Measurements from ENCODE around the gene TPSAB1.
"Not testable (repeated sequence)": the region's sequence is repeated elsewhere in the genome, so short reads cannot be mapped to it uniquely, and the experiment has no call there.

TPSAB1 gene

DNA sequence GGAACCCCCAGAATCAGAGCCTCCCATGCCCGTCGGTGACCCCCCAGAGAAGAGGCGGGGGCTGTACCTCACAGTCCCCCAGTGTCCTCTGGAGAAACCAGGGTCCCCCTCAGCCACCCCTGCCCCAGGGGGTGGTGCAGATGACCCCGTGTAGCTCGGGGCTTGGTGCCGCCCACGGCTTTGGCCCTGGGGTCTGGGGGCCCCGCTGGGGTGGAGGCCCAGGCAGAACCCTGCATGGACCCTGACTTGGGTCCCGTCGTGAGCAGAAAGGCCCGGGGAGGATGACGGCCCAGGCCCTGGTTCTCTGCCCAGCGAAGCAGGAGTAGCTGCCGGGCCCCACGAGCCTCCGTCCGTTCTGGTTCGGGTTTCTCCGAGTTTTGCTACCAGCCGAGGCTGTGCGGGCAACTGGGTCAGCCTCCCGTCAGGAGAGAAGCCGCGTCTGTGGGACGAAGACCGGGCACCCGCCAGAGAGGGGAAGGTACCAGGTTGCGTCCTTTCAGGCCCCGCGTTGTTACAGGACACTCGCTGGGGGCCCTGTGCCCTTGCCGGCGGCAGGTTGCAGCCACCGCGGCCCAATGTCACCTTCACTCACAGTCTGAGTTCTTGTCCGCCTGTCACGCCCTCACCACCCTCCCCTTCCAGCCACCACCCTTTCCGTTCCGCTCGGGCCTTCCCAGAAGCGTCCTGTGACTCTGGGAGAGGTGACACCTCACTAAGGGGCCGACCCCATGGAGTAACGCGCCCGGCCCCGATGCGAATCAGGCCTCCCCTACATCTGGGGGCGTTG is 19.5 kb upstream of the TPSAB1 start:
- no peak overlapping the region for H3K4me3 ChIP-seq (ENCODE audit: low read depth, low read length)
- DNase-seq (ENCODE audit: low read depth): no peak
- TF ChIP-seq, protein P1, sequence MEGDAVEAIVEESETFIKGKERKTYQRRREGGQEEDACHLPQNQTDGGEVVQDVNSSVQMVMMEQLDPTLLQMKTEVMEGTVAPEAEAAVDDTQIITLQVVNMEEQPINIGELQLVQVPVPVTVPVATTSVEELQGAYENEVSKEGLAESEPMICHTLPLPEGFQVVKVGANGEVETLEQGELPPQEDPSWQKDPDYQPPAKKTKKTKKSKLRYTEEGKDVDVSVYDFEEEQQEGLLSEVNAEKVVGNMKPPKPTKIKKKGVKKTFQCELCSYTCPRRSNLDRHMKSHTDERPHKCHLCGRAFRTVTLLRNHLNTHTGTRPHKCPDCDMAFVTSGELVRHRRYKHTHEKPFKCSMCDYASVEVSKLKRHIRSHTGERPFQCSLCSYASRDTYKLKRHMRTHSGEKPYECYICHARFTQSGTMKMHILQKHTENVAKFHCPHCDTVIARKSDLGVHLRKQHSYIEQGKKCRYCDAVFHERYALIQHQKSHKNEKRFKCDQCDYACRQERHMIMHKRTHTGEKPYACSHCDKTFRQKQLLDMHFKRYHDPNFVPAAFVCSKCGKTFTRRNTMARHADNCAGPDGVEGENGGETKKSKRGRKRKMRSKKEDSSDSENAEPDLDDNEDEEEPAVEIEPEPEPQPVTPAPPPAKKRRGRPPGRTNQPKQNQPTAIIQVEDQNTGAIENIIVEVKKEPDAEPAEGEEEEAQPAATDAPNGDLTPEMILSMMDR (IDR thresholded peaks at IDR 0.05; ENCODE audit: insufficient read depth, low read depth, low read length, missing control alignments): no peak

- H3K4me3 ChIP-seq (ENCODE audit: low read depth, low read length): no peak overlapping the region
- DNase-seq (ENCODE audit: low read depth): no peak
- TF ChIP-seq, protein P1 (IDR thresholded peaks at IDR 0.05; ENCODE audit: insufficient read depth, low read depth, low read length, missing control alignments): no peak
Observed at GRCh38 chr16:1221628-1222552, 18.6 kb upstream of the TPSAB1 start.

DNA sequence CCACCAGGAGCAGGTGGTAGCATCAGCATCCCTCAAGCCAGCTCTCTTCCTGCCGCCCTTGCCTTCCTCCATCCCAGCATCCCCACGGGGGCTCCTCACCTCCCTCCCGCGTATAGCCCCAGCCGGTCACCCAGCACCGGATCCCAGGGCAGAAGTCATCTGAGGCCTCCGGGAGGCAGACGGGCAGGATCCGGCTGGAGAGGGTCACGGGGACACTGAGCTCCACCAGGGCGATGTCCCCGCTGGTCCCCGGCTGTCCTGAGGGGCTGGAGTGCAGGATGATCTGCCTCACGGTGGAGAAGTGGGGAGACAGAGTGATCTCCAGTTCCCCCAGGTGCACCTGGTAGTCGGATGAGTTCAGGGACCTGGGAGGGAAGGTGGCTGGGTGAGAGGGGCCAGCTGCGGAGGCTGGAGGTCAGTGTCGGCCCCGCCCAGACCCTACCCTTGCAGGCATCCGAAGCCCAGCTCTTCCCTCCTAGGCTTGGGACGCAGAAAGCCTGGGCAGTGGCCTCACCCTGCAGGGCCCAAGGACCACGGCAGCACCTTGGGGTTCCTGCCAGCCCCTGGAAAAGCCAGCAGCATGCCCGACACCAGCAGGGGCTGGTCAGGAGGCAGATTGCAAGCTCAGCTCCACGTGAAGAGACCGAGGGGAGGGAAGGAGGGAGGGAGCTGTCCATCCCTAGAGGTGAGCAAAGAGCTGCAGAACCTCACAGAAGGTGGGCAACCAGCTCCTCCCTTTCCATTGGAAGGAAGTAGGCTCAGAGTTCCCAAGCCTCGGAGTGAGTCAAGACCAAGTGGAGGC is 17.8 kb upstream of the TPSAB1 start:
- H3K4me3 ChIP-seq (ENCODE audit: low read depth, low read length): no peak overlapping the region
- DNase-seq (ENCODE audit: low read depth): no peak
- TF ChIP-seq, protein P1 (IDR thresholded peaks at IDR 0.05; ENCODE audit: insufficient read depth, low read depth, low read length, missing control alignments): no peak

DNA sequence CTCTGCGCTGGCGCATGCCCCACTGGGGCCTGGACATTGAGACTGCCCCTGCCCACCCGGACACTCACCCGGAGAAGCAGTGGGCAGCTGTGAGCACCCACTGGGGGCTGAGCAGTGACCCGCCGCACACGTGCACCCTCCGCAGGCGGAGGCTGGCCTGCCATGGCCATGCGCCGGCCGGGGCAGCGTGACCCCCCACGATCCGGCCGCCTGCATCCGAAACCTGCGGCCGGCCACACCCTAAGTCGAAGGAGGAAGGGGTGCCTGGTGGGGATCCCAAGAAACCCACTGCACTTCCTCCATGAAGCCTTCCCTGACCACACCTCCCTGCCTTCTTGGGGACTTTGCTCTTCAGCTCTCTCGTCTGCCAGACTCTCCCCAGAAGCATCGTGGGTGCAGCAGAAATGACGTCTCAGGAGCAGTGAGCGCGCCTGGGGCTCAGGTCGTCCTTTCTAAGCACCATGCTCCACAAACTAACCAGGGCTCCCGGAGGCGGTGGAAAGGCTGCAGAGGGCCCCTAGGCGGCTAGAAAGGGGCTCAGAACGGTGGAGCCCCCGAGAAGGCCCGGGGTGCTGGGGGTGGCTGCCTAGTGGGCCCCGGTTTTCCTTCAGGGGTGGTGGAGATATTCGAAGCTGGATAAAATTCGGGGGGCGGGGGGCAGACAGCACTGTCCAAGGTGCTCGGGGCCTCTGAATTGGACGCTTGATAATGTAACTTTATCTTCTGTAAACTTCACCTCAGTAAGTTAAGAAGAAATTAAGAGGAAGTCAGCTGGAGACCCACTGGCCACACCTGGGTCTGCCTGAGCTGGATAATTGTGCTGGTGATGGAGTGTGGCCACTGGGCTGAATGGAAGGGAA is 16.9 kb upstream of the TPSAB1 start:
- no peak for DNase-seq (ENCODE audit: low read depth)
- TF ChIP-seq, protein P1 (IDR thresholded peaks at IDR 0.05; ENCODE audit: insufficient read depth, low read depth, low read length, missing control alignments): no peak
- no peak overlapping the region for H3K4me3 ChIP-seq (ENCODE audit: low read depth, low read length)

GRCh38 chr16:1224558-1224957 is 15.9 kb upstream of the TPSAB1 start:
- TF ChIP-seq, protein P1 (IDR thresholded peaks at IDR 0.05; ENCODE audit: insufficient read depth, low read depth, low read length, missing control alignments): no peak
- H3K4me3 ChIP-seq (ENCODE audit: low read depth, low read length): no peak overlapping the region
- DNase-seq (ENCODE audit: low read depth): no peak

DNA sequence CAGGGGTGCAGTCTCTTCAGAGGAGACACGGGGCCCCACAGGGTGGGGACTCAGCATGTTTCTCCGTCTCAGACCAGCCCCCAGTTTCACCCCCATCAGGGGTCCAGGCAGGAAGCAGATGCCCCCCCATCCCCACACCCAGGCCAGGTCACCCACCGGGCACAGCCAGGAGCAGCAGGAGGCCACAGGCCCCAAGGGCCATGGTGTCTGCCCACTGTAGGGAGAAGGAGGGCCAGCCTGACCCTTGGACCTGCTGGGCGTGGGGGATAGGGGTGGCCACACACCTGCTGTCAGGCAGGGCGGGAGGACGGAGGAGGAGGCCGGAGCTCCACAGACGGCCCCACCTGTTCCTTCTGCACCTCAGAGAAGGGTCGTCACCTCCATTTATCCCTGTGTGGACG is 15.5 kb upstream of the TPSAB1 start, which contains the start of gene TPSG1:
Gene TPSG1 (minus strand): TSS at position 218 of the 401 bp plus-strand sequence. CDS start 16 bp downstream, at position 202.
- TF ChIP-seq, protein P1 (IDR thresholded peaks at IDR 0.05; ENCODE audit: insufficient read depth, low read depth, low read length, missing control alignments): no peak
- DNase-seq (ENCODE audit: low read depth): no peak
- no peak within 1 kb of the TSS for H3K4me3 ChIP-seq (ENCODE audit: low read depth, low read length)

- DNase-seq (ENCODE audit: low read depth); H3K4me3 ChIP-seq (ENCODE audit: low read depth, low read length): not testable (repeated sequence)
Observed at GRCh38 chr16:1225728-1226311, 14.7 kb upstream of the TPSAB1 start.

GRCh38 chr16:1226692-1227091 is 13.8 kb upstream of the TPSAB1 start:
- DNase-seq (ENCODE audit: low read depth); H3K4me3 ChIP-seq (ENCODE audit: low read depth, low read length): not testable (repeated sequence)

DNA sequence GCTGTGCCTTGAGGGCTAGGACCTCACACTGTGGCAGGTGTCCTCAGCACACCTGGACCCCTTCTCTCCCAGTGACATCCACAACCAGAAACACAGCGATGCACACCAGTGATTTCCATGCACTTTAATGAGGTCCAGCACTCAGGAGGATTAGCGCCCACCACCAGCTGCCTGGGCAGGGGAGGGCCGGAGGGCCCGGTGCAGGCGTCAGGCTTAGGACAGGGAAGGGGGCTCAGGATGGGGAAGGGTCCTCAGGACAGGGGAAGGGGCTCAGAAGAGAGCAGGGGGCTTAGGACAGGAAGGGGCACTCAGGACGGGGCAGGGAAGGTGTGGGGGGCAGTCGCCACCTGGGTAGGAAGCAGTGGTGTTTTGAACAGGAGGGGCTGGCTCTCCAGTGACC is 12.3 kb upstream of the TPSAB1 start:
- not testable (repeated sequence) for DNase-seq (ENCODE audit: low read depth); H3K4me3 ChIP-seq (ENCODE audit: low read depth, low read length)
